Loucy (cell line): Measurements from ENCODE around the gene C15orf40.

Source experiments
- EZH2phosphoT487 ChIP-seq: fragments of 200-600 bp; IDR thresholded peaks from 2 replicates; pipeline ENCODE4 v1.6.1; 2018; ENCODE audit warnings: antibody characterized with exemption, mild to moderate bottlenecking, moderate library complexity, borderline replicate concordance
- TF ChIP-seq, protein P1 (sequence below): fragments of 200-600 bp; sonication (generic); conservative IDR thresholded peaks from 2 replicates; pipeline ENCODE4 v1.5.1; 2014; ENCODE audit warnings: mild to moderate bottlenecking, antibody characterized with exemption, low read length

DNA sequence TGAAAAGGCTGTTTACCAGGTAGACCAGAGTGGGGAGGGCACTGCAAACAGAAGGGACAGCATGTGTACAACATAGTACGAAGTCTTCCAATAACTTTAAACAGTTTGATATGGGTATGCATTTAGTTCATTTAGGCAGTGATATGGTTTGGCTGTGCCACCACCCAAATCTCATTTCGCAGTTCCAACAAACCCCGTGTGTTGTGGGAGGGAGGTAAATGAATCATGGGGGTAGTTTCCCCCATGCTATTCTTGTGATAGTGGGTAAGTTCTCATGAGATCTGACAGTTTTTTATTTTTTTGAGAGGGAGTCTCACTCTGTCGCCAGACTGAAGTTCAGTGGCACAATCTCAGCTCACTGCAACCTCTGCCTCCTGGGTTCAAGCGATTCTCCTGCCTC, 33.0 kb downstream of the C15orf40 start:
- TF ChIP-seq, protein P1, sequence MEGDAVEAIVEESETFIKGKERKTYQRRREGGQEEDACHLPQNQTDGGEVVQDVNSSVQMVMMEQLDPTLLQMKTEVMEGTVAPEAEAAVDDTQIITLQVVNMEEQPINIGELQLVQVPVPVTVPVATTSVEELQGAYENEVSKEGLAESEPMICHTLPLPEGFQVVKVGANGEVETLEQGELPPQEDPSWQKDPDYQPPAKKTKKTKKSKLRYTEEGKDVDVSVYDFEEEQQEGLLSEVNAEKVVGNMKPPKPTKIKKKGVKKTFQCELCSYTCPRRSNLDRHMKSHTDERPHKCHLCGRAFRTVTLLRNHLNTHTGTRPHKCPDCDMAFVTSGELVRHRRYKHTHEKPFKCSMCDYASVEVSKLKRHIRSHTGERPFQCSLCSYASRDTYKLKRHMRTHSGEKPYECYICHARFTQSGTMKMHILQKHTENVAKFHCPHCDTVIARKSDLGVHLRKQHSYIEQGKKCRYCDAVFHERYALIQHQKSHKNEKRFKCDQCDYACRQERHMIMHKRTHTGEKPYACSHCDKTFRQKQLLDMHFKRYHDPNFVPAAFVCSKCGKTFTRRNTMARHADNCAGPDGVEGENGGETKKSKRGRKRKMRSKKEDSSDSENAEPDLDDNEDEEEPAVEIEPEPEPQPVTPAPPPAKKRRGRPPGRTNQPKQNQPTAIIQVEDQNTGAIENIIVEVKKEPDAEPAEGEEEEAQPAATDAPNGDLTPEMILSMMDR: no peak
- TF ChIP-seq EZH2phosphoT487: no peak
